ENCODE results near the gene DGCR2.
A peak's percentile ranks its signal among the peaks of the same experiment; 100 is the strongest.

DGCR2 gene, protein sequence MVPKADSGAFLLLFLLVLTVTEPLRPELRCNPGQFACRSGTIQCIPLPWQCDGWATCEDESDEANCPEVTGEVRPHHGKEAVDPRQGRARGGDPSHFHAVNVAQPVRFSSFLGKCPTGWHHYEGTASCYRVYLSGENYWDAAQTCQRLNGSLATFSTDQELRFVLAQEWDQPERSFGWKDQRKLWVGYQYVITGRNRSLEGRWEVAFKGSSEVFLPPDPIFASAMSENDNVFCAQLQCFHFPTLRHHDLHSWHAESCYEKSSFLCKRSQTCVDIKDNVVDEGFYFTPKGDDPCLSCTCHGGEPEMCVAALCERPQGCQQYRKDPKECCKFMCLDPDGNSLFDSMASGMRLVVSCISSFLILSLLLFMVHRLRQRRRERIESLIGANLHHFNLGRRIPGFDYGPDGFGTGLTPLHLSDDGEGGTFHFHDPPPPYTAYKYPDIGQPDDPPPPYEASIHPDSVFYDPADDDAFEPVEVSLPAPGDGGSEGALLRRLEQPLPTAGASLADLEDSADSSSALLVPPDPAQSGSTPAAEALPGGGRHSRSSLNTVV

GRCh38 chr22:19122143-19122751 is at the start of gene DGCR2:
DGCR2 (minus strand) TSS chr22:19122412; CDS start chr22:19122206, 206 bp downstream.
- peak within 1 kb of the TSS; percentile 95 for H3K4me3 ChIP-seq (ENCODE audit: low read depth, low read length)
- DNase-seq (ENCODE audit: low read depth) = peak; percentile 98
- TF ChIP-seq CTCF (conservative IDR thresholded peaks at IDR 0.05; ENCODE audit: low read depth, low read length) = no peak

DNA sequence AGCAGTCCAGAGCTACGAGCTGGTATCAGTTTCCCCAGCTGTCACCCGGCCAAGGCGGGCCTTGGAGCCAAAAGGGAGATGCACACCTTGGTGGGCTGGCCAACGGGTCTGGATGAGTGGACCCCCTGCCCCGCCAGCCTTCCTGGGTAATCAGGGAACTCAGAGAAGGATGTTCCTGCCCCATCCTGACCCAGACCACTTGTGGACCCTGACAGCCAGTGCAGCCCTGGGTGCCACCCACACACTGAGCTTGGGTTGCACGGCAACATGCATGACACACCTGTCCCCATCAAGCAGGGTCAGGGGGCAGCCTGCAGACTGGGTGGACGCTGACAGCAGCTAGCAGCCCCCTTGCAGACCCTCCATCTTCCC is 47.7 kb upstream of the DGCR2 start:
- H3K4me3 ChIP-seq (ENCODE audit: low read depth, low read length) = peak overlapping the region; percentile 49
- no peak for DNase-seq (ENCODE audit: low read depth)
- no peak for TF ChIP-seq CTCF (conservative IDR thresholded peaks at IDR 0.05; ENCODE audit: low read depth, low read length)

DNA sequence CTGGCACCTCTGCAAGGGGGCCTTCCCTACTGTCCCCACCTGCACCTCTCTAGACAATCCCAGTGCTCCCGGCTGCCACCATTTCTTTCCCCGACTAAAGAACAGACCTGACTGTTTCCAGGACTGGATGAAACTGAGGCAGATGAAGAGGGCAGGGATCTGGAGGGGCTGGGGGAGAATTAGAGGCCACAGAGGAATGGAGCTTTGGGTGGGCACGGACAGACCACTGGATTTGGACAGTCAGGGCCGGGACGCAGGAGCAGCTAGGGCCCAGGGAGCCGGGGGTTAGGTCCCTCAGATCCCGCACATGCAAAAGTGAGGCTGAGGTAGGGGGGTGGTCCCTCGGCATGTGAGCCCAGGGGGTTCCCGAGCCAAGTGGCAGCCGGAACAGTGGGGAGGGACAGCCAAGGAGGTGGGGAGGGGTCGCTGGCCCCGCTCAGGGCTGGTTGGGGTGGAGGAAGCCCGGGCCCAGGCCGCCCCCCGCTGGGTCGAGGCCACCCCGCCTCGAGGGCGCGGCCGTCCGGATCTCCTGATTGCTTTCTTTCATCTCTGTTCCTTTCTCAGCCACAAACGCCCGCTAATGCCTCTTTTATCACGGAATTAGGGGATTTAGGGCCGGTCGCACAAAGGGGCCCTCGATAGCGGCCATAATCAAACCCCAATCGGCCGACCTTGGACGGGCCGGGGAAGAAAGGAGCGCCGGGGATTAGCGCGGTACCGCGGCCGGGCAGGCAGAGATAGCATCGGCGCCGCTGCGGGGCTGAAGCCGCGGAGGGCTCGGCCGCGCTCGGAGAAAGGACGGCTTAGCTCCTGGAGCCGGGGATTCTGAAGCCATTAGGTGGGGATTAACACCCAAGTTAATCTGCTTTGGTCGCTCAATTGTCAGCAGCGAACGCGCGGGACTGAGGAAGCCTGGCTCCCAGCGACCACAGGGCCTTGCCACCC is 47.1 kb upstream of the DGCR2 start:
- DNase-seq (ENCODE audit: low read depth) = no peak
- peak overlapping the region; percentile 49 for H3K4me3 ChIP-seq (ENCODE audit: low read depth, low read length)

GRCh38 chr22:19168088-19168890 is 46.1 kb upstream of the DGCR2 start:
- no peak for TF ChIP-seq CTCF (conservative IDR thresholded peaks at IDR 0.05; ENCODE audit: low read depth, low read length)
- DNase-seq (ENCODE audit: low read depth) = no peak
- no peak overlapping the region for H3K4me3 ChIP-seq (ENCODE audit: low read depth, low read length)

More for the DNA sequence above, 47.1 kb upstream of the DGCR2 start:
- no peak for TF ChIP-seq CTCF (conservative IDR thresholded peaks at IDR 0.05; ENCODE audit: low read depth, low read length)

- no peak for DNase-seq (ENCODE audit: low read depth)
- H3K4me3 ChIP-seq (ENCODE audit: low read depth, low read length) = no peak overlapping the region
- TF ChIP-seq CTCF (conservative IDR thresholded peaks at IDR 0.05; ENCODE audit: low read depth, low read length) = no peak
Measured at GRCh38 chr22:19167106-19167869, 45.1 kb upstream of the DGCR2 start.
